Tibial nerve (tissue), 3 donors: ENCODE measurements around the gene NOD2.

ENCODE experiments used
- CTCF ChIP-seq, 5 experiments: fragments of 200-600 bp in 3 of 5; fragments of 450-650 bp in 2 of 5; sonication (generic) in 3 of 5; IDR thresholded peaks; one replicate each; pipeline ENCODE4 v1.5.1; 2016 to 2019; ENCODE audit warnings: antibody characterized with exemption in 5 of 5, mild to moderate bottlenecking in 3 of 5, moderate library complexity in 2 of 5
- POLR2A ChIP-seq, 2 donors: fragments of 450-650 bp; IDR thresholded peaks; one replicate each; pipeline ENCODE4 v1.6.1; 2017; ENCODE audit warnings: antibody characterized with exemption in 2 of 2, mild to moderate bottlenecking in 2 of 2, moderate library complexity in 2 of 2

GRCh38 chr16:50683689-50684374 lies 9.6 kb upstream of the NOD2 start:
- TF ChIP-seq POLR2A (IDR thresholded peaks at IDR 0.05) (no peak), CTCF (IDR thresholded peaks at IDR 0.05) (no peak)
